ENCODE results near the gene CCDC146. TPM values are rescaled to one million over a fixed set of nuclear protein-coding genes. Genes with fewer than 3 reads are reported as not detected.

CCDC146 gene
- total RNA-seq, 1 experiment from 2014 or later = 0.72 TPM

DNA sequence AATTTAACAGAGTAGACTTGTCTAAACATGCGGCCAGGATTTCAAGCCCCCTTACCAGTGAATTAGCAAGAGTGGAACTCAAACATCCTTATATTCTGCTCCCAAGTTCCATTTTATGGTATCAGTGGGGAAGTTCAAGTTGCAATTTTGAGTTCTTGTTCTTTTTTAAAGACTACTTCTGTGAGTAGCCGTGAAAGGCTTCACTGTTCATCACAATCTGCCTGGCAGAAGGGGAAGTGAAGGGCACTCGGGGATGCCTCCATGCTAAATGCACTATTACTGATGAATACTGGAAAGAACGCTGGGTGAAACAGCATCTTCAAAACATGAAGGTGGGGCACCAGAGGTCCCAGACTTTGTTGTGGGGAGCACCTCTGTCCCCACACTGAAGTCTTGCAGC lies 99.7 kb downstream of the CCDC146 start:
- no peak for DNase-seq
- Mint-ChIP-seq H3K4me1 (peaks cover 4 to 7% of the 10 kb centered on the region in 2 experiments; a peak in 3 of 4 replicates), H3K27me3 (ENCODE audit: low read depth) (no peaks in the 10 kb centered on the region), H3K9me3 (peaks cover 14 to 18% of the 10 kb centered on the region in 2 experiments), H3K27ac (no peak overlapping the region), H3K36me3 (ENCODE audit: insufficient read depth in 1 of 3, low read depth in 3 of 3) (peaks cover 8 to 17% (median 14%) of the 10 kb centered on the region in 3 experiments; a peak in 5 of 7 replicates), H3K4me3 (no peak overlapping the region)
- Histone ChIP-seq H3K27ac (ENCODE audit: insufficient read length, low read depth, low read length) (no peak overlapping the region), H2BK20ac (ENCODE audit: low read depth, low read length, poor library complexity, severe bottlenecking) (no peak overlapping the region), H3T11ph (ENCODE audit: low read length) (no peak overlapping the region), H3K79me2 (ENCODE audit: insufficient read depth, low read length) (no peaks in the 10 kb centered on the region), H4K8ac (replicated peaks; ENCODE audit: insufficient read length, low read depth, low read length) (no peak overlapping the region), H3K23ac (ENCODE audit: insufficient read length, low read depth, low read length) (no peak overlapping the region), H2AK5ac (ENCODE audit: insufficient read length, low read length) (no peak overlapping the region), H3K18ac (ENCODE audit: insufficient read length, low read depth, low read length) (no peak overlapping the region), H2BK12ac (ENCODE audit: insufficient read length, low read depth, low read length) (no peak overlapping the region), H3K4me2 (ENCODE audit: insufficient read depth, insufficient read length, low read length) (no peak overlapping the region), H3K4me1 (ENCODE audit: insufficient read depth, low read length) (no peaks in the 10 kb centered on the region), H3K14ac (ENCODE audit: insufficient read depth, low read length) (no peak overlapping the region), H3K27me3 (ENCODE audit: insufficient read depth, low read length) (no peaks in the 10 kb centered on the region), H3K23me2 (ENCODE audit: insufficient read length, low read depth, low read length, poor library complexity, severe bottlenecking) (no peaks in the 10 kb centered on the region), H3K56ac (ENCODE audit: insufficient read length, low read depth, low read length) (no peak overlapping the region), H2BK5ac (ENCODE audit: insufficient read length, low read length) (no peak overlapping the region), H3K9me3 (ENCODE audit: control insufficient read depth, low read depth, low read length) (no peaks in the 10 kb centered on the region), H2BK15ac (ENCODE audit: low read depth, low read length) (no peak overlapping the region), H3K4ac (ENCODE audit: low read depth, low read length) (no peak overlapping the region), H3K9ac (ENCODE audit: extremely low read depth, insufficient read length, low read length) (no peak overlapping the region), H2BK120ac (ENCODE audit: low read depth, low read length, poor library complexity, severe bottlenecking) (no peak overlapping the region), H4K20me1 (ENCODE audit: control insufficient read depth, insufficient read depth, insufficient read length) (no peaks in the 10 kb centered on the region), H2AFZ (ENCODE audit: low read length) (no peak overlapping the region), H4K91ac (ENCODE audit: insufficient read length, low read depth, low read length) (no peak overlapping the region), H3K79me1 (ENCODE audit: insufficient read depth, low read depth, low read length, poor library complexity, severe bottlenecking) (no peaks in the 10 kb centered on the region), H4K5ac (ENCODE audit: insufficient read length, low read depth, low read length) (no peak overlapping the region)
- no CpG with 5 or more reads among the region's 4 CpGs for WGBS (ENCODE audit: extremely low coverage, insufficient read length, low lambda C conversion rate)
- TF ChIP-seq, protein P1, sequence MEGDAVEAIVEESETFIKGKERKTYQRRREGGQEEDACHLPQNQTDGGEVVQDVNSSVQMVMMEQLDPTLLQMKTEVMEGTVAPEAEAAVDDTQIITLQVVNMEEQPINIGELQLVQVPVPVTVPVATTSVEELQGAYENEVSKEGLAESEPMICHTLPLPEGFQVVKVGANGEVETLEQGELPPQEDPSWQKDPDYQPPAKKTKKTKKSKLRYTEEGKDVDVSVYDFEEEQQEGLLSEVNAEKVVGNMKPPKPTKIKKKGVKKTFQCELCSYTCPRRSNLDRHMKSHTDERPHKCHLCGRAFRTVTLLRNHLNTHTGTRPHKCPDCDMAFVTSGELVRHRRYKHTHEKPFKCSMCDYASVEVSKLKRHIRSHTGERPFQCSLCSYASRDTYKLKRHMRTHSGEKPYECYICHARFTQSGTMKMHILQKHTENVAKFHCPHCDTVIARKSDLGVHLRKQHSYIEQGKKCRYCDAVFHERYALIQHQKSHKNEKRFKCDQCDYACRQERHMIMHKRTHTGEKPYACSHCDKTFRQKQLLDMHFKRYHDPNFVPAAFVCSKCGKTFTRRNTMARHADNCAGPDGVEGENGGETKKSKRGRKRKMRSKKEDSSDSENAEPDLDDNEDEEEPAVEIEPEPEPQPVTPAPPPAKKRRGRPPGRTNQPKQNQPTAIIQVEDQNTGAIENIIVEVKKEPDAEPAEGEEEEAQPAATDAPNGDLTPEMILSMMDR (conservative IDR thresholded peaks at IDR 0.05) = no peak

Measured in H9 (cell line).